ENCODE data around the gene TNC. TPM values are rescaled to one million over a fixed set of nuclear protein-coding genes. Genes with fewer than 3 reads are reported as not detected.

Gene TNC
- total and polyA plus RNA-seq, 10 of the 15 experiments (the other 5 are each of a cell fraction or from before 2014, with no cell fraction given), result 0.05 to 4.2 (median 0.14) TPM

DNA sequence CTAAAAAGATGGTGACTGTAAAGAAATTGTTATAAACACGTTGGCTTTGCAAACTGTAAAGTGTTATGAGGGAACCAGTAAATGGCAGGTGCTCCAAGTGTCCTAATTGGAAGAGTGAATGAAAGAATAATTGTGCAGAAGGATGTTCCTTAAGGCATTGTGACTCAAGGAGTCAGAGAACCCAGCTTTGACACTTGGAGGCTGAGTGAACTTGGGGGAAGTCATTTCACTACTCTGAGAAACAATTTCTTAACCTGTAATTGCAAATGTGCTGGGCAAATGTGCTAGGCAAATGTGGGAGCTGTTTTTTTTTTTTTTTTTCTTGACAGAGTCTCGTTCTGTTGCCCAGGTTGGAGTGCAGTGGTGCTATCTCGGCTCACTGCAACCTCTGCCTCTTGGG, 103.5 kb downstream of the TNC start (continued):
- TF ChIP-seq, protein P1, sequence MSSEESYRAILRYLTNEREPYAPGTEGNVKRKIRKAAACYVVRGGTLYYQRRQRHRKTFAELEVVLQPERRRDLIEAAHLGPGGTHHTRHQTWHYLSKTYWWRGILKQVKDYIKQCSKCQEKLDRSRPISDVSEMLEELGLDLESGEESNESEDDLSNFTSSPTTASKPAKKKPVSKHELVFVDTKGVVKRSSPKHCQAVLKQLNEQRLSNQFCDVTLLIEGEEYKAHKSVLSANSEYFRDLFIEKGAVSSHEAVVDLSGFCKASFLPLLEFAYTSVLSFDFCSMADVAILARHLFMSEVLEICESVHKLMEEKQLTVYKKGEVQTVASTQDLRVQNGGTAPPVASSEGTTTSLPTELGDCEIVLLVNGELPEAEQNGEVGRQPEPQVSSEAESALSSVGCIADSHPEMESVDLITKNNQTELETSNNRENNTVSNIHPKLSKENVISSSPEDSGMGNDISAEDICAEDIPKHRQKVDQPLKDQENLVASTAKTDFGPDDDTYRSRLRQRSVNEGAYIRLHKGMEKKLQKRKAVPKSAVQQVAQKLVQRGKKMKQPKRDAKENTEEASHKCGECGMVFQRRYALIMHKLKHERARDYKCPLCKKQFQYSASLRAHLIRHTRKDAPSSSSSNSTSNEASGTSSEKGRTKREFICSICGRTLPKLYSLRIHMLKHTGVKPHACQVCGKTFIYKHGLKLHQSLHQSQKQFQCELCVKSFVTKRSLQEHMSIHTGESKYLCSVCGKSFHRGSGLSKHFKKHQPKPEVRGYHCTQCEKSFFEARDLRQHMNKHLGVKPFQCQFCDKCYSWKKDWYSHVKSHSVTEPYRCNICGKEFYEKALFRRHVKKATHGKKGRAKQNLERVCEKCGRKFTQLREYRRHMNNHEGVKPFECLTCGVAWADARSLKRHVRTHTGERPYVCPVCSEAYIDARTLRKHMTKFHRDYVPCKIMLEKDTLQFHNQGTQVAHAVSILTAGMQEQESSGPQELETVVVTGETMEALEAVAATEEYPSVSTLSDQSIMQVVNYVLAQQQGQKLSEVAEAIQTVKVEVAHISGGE (CRISPR knock-in tag; IDR thresholded peaks at IDR 0.05), result no peak
- TF ChIP-seq BMI1 (IDR thresholded peaks at IDR 0.05; ENCODE audit: borderline replicate concordance) (no peak), CHD2 (IDR thresholded peaks at IDR 0.05; ENCODE audit: borderline replicate concordance, low read depth, low read length) (no peak), JUNB (IDR thresholded peaks at IDR 0.05) (no peak), KDM1A (IDR thresholded peaks at IDR 0.05; ENCODE audit: borderline replicate concordance) (no peak), SMAD5 (IDR thresholded peaks at IDR 0.05; ENCODE audit: low read depth) (no peak)
- TF ChIP-seq, protein P2, sequence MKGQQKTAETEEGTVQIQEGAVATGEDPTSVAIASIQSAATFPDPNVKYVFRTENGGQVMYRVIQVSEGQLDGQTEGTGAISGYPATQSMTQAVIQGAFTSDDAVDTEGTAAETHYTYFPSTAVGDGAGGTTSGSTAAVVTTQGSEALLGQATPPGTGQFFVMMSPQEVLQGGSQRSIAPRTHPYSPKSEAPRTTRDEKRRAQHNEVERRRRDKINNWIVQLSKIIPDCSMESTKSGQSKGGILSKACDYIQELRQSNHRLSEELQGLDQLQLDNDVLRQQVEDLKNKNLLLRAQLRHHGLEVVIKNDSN (IDR thresholded peaks at IDR 0.05; ENCODE audit: borderline replicate concordance, extremely low read length, insufficient read depth, low read depth, low read length), result no peak
- TF ChIP-seq, protein P3, sequence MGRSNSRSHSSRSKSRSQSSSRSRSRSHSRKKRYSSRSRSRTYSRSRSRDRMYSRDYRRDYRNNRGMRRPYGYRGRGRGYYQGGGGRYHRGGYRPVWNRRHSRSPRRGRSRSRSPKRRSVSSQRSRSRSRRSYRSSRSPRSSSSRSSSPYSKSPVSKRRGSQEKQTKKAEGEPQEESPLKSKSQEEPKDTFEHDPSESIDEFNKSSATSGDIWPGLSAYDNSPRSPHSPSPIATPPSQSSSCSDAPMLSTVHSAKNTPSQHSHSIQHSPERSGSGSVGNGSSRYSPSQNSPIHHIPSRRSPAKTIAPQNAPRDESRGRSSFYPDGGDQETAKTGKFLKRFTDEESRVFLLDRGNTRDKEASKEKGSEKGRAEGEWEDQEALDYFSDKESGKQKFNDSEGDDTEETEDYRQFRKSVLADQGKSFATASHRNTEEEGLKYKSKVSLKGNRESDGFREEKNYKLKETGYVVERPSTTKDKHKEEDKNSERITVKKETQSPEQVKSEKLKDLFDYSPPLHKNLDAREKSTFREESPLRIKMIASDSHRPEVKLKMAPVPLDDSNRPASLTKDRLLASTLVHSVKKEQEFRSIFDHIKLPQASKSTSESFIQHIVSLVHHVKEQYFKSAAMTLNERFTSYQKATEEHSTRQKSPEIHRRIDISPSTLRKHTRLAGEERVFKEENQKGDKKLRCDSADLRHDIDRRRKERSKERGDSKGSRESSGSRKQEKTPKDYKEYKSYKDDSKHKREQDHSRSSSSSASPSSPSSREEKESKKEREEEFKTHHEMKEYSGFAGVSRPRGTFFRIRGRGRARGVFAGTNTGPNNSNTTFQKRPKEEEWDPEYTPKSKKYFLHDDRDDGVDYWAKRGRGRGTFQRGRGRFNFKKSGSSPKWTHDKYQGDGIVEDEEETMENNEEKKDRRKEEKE (IDR thresholded peaks at IDR 0.05), result no peak
